Measurements from ENCODE around the gene TTI1.
"Not testable (repeated sequence)": the region's sequence is repeated elsewhere in the genome, so short reads cannot be mapped to it uniquely, and the experiment has no call there.

Gene TTI1

GRCh38 chr20:38031957-38032356 lies 1.3 kb downstream of the TTI1 start:
- Histone ChIP-seq H3K4me1 (ENCODE audit: control insufficient read depth, insufficient read depth, low read length) (peaks cover 24% of the 10 kb centered on the region), H3K4me3 (ENCODE audit: low read depth, low read length) (peak overlapping the region; percentile 88), H3K36me3 (ENCODE audit: control insufficient read depth, insufficient read depth, low read length) (peaks cover 20% of the 10 kb centered on the region), H3K27me3 (ENCODE audit: control insufficient read depth, insufficient read depth, low read length) (no peaks in the 10 kb centered on the region), H3K9ac (ENCODE audit: low read length) (no peak overlapping the region), H3K27ac (ENCODE audit: low read depth, low read length) (no peak overlapping the region), H3K9me3 (ENCODE audit: control insufficient read depth, insufficient read depth, low read depth, low read length) (no peaks in the 10 kb centered on the region)

GRCh38 chr20:38029453-38029852 lies 3.8 kb downstream of the TTI1 start:
- no peaks in the 10 kb centered on the region; the same call in 1 of the 2 replicates for H3K36me3 ChIP-seq (ENCODE audit: control insufficient read depth, insufficient read depth, low read length)
- no peak overlapping the region for H3K27ac ChIP-seq (ENCODE audit: low read depth, low read length)
- no peaks in the 10 kb centered on the region for H3K9me3 ChIP-seq (ENCODE audit: control insufficient read depth, insufficient read depth, low read depth, low read length)
- H3K4me1 ChIP-seq (ENCODE audit: control insufficient read depth, insufficient read depth, low read length), result peaks cover 21% of the 10 kb centered on the region
- H3K9ac ChIP-seq (ENCODE audit: low read length), result no peak overlapping the region
- no peaks in the 10 kb centered on the region for H3K27me3 ChIP-seq (ENCODE audit: control insufficient read depth, insufficient read depth, low read length)
- H3K4me3 ChIP-seq (ENCODE audit: low read depth, low read length), result no peak overlapping the region

GRCh38 chr20:38024496-38024895 lies 8.8 kb downstream of the TTI1 start:
- peaks cover 5% of the 10 kb centered on the region; the same call in 1 of the 2 replicates for H3K36me3 ChIP-seq (ENCODE audit: control insufficient read depth, insufficient read depth, low read length)
- H3K4me3 ChIP-seq (ENCODE audit: low read depth, low read length), result no peak overlapping the region
- peaks cover 9% of the 10 kb centered on the region; the same call in 1 of the 2 replicates for H3K4me1 ChIP-seq (ENCODE audit: control insufficient read depth, insufficient read depth, low read length)
- H3K9ac ChIP-seq (ENCODE audit: low read length), result no peak overlapping the region
- no peaks in the 10 kb centered on the region for H3K27me3 ChIP-seq (ENCODE audit: control insufficient read depth, insufficient read depth, low read length)
- H3K9me3 ChIP-seq (ENCODE audit: control insufficient read depth, insufficient read depth, low read depth, low read length), result peaks cover 2% of the 10 kb centered on the region; the same call in 1 of the 2 replicates
- no peak overlapping the region for H3K27ac ChIP-seq (ENCODE audit: low read depth, low read length)

- H3K4me3 ChIP-seq (ENCODE audit: low read depth, low read length), result no peak overlapping the region
- no peaks in the 10 kb centered on the region for H3K27me3 ChIP-seq (ENCODE audit: control insufficient read depth, insufficient read depth, low read length)
- H3K4me1 ChIP-seq (ENCODE audit: control insufficient read depth, insufficient read depth, low read length), result peaks cover 7% of the 10 kb centered on the region; the same call in 1 of the 2 replicates
- H3K36me3 ChIP-seq (ENCODE audit: control insufficient read depth, insufficient read depth, low read length), result peaks cover 16% of the 10 kb centered on the region
- H3K27ac ChIP-seq (ENCODE audit: low read depth, low read length), result no peak overlapping the region
- no peak overlapping the region for H3K9ac ChIP-seq (ENCODE audit: low read length)
- H3K9me3 ChIP-seq (ENCODE audit: control insufficient read depth, insufficient read depth, low read depth, low read length), result peaks cover 12% of the 10 kb centered on the region; the same call in 1 of the 2 replicates
These were observed 9.9 kb downstream of the TTI1 start for GRCh38 chr20:38023181-38024001.

- no peak overlapping the region for H3K27ac ChIP-seq (ENCODE audit: low read depth, low read length)
- peaks cover 37% of the 10 kb centered on the region for H3K36me3 ChIP-seq (ENCODE audit: control insufficient read depth, insufficient read depth, low read length)
- no peaks in the 10 kb centered on the region for H3K4me1 ChIP-seq (ENCODE audit: control insufficient read depth, insufficient read depth, low read length)
- no peaks in the 10 kb centered on the region for H3K27me3 ChIP-seq (ENCODE audit: control insufficient read depth, insufficient read depth, low read length)
- no peak overlapping the region for H3K9ac ChIP-seq (ENCODE audit: low read length)
- no peak overlapping the region for H3K4me3 ChIP-seq (ENCODE audit: low read depth, low read length)
- H3K9me3 ChIP-seq (ENCODE audit: control insufficient read depth, insufficient read depth, low read depth, low read length), result peaks cover 17% of the 10 kb centered on the region; the same call in 1 of the 2 replicates
These were observed 12.0 kb downstream of the TTI1 start for GRCh38 chr20:38021087-38021772.

GRCh38 chr20:38018385-38018784 lies 14.9 kb downstream of the TTI1 start:
- no peaks in the 10 kb centered on the region for H3K4me1 ChIP-seq (ENCODE audit: control insufficient read depth, insufficient read depth, low read length)
- H3K4me3 ChIP-seq (ENCODE audit: low read depth, low read length), result no peak overlapping the region
- H3K9ac ChIP-seq (ENCODE audit: low read length), result no peak overlapping the region
- H3K36me3 ChIP-seq (ENCODE audit: control insufficient read depth, insufficient read depth, low read length), result peaks cover 63% of the 10 kb centered on the region
- H3K9me3 ChIP-seq (ENCODE audit: control insufficient read depth, insufficient read depth, low read depth, low read length), result peaks cover 17% of the 10 kb centered on the region; the same call in 1 of the 2 replicates
- H3K27me3 ChIP-seq (ENCODE audit: control insufficient read depth, insufficient read depth, low read length), result no peaks in the 10 kb centered on the region
- H3K27ac ChIP-seq (ENCODE audit: low read depth, low read length), result no peak overlapping the region

GRCh38 chr20:38017959-38018358 lies 15.3 kb downstream of the TTI1 start:
- no peak overlapping the region for H3K9ac ChIP-seq (ENCODE audit: low read length)
- peaks cover 67% of the 10 kb centered on the region for H3K36me3 ChIP-seq (ENCODE audit: control insufficient read depth, insufficient read depth, low read length)
- H3K9me3 ChIP-seq (ENCODE audit: control insufficient read depth, insufficient read depth, low read depth, low read length), result peaks cover 17% of the 10 kb centered on the region; the same call in 1 of the 2 replicates
- no peaks in the 10 kb centered on the region for H3K27me3 ChIP-seq (ENCODE audit: control insufficient read depth, insufficient read depth, low read length)
- H3K27ac ChIP-seq (ENCODE audit: low read depth, low read length), result no peak overlapping the region
- H3K4me1 ChIP-seq (ENCODE audit: control insufficient read depth, insufficient read depth, low read length), result no peaks in the 10 kb centered on the region
- H3K4me3 ChIP-seq (ENCODE audit: low read depth, low read length), result no peak overlapping the region

- H3K9ac ChIP-seq (ENCODE audit: low read length), result no peak overlapping the region
- no peaks in the 10 kb centered on the region for H3K4me1 ChIP-seq (ENCODE audit: control insufficient read depth, insufficient read depth, low read length)
- peaks cover 82% of the 10 kb centered on the region for H3K36me3 ChIP-seq (ENCODE audit: control insufficient read depth, insufficient read depth, low read length)
- H3K4me3 ChIP-seq (ENCODE audit: low read depth, low read length), result no peak overlapping the region
- no peaks in the 10 kb centered on the region for H3K27me3 ChIP-seq (ENCODE audit: control insufficient read depth, insufficient read depth, low read length)
- H3K27ac ChIP-seq (ENCODE audit: low read depth, low read length), result no peak overlapping the region
- peaks cover 9% of the 10 kb centered on the region; the same call in 1 of the 2 replicates for H3K9me3 ChIP-seq (ENCODE audit: control insufficient read depth, insufficient read depth, low read depth, low read length)
These were observed 19.4 kb downstream of the TTI1 start for GRCh38 chr20:38013887-38014286.

- Histone ChIP-seq H3K4me3 (ENCODE audit: low read depth, low read length) (no peak overlapping the region), H3K9ac (ENCODE audit: low read length) (no peak overlapping the region), H3K27me3 (ENCODE audit: control insufficient read depth, insufficient read depth, low read length) (no peaks in the 10 kb centered on the region), H3K36me3 (ENCODE audit: control insufficient read depth, insufficient read depth, low read length) (peaks cover 74% of the 10 kb centered on the region), H3K27ac (ENCODE audit: low read depth, low read length) (no peak overlapping the region), H3K4me1 (ENCODE audit: control insufficient read depth, insufficient read depth, low read length) (no peaks in the 10 kb centered on the region), H3K9me3 (ENCODE audit: control insufficient read depth, insufficient read depth, low read depth, low read length) (no peaks in the 10 kb centered on the region)
These were observed 20.9 kb downstream of the TTI1 start for GRCh38 chr20:38012332-38012731.

- no peaks in the 10 kb centered on the region for H3K27me3 ChIP-seq (ENCODE audit: control insufficient read depth, insufficient read depth, low read length)
- H3K9ac ChIP-seq (ENCODE audit: low read length), result no peak overlapping the region
- H3K36me3 ChIP-seq (ENCODE audit: control insufficient read depth, insufficient read depth, low read length), result peaks cover 69% of the 10 kb centered on the region
- H3K4me3 ChIP-seq (ENCODE audit: low read depth, low read length), result no peak overlapping the region
- no peak overlapping the region for H3K27ac ChIP-seq (ENCODE audit: low read depth, low read length)
- no peaks in the 10 kb centered on the region for H3K9me3 ChIP-seq (ENCODE audit: control insufficient read depth, insufficient read depth, low read depth, low read length)
- no peaks in the 10 kb centered on the region for H3K4me1 ChIP-seq (ENCODE audit: control insufficient read depth, insufficient read depth, low read length)
These were observed 21.6 kb downstream of the TTI1 start for GRCh38 chr20:38011696-38012095.

- H3K9me3 ChIP-seq (ENCODE audit: control insufficient read depth, insufficient read depth, low read depth, low read length); H3K27ac ChIP-seq (ENCODE audit: low read depth, low read length); H3K4me1 ChIP-seq (ENCODE audit: control insufficient read depth, insufficient read depth, low read length); H3K4me3 ChIP-seq (ENCODE audit: low read depth, low read length); H3K9ac ChIP-seq (ENCODE audit: low read length); H3K27me3 ChIP-seq (ENCODE audit: control insufficient read depth, insufficient read depth, low read length): not testable (repeated sequence)
- H3K36me3 ChIP-seq (ENCODE audit: control insufficient read depth, insufficient read depth, low read length), result peaks cover 58% of the 10 kb centered on the region
These were observed 23.8 kb downstream of the TTI1 start for GRCh38 chr20:38009416-38009815.
